Urothelium cell line (cell line): ENCODE results near the gene THY1.

ENCODE experiments used
- DNase-seq: peaks from one replicate; pipeline ENCODE4 v3.0.0; 2011; ENCODE audit warnings: low spot score, mixed read lengths
- FAIRE-seq: peaks from 2 replicates; lab custom pipeline; 2011; peaks lifted over from hg19 to GRCh38; lab: Jason Lieb, UNC

Gene THY1

DNA sequence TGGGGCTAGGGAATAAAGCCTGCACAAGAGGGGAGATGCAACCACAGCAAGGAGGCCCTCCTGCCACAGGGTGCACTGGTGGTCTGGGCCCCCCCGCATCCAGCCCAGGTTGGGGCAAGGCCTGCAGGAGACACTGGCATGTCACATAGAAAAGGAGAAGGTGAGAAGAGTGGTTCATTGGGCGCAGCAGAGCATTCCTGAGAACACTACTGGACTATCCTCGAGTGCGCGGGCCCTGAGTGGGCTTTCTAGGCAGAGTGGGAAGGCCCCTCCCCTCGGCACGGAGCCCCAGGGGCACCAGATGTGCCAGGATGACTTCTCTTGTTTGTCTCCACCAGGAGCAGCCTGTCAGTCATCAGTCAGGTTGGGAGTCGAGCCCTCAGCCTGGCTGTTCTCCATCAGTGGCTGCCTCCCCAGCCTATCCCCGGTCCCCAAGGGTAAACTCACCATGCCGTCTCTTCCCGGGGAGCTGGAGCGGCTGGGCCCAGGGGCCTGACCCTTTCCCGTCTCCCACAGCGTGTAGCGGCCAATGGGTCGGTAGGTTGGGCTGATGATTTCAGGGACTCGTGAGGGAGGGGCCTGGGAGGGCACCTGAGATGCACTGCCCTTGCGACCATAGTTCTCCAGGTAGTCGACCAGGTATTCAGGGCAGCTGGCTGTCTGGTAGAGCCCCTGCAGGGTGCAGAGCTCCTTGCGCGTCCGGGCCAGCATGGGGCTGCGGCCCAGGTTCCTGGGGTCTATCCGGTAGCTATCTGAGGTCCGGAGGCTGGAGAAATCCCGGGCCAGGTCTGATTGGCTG lies 50.5 kb downstream of the THY1 start:
- DNase-seq, result no peak

GRCh38 chr11:119371778-119372182 lies 51.2 kb downstream of the THY1 start:
- DNase-seq (no peak), FAIRE-seq (no peak)

More for the DNA sequence above, 50.5 kb downstream of the THY1 start:
- no peak for FAIRE-seq

DNA sequence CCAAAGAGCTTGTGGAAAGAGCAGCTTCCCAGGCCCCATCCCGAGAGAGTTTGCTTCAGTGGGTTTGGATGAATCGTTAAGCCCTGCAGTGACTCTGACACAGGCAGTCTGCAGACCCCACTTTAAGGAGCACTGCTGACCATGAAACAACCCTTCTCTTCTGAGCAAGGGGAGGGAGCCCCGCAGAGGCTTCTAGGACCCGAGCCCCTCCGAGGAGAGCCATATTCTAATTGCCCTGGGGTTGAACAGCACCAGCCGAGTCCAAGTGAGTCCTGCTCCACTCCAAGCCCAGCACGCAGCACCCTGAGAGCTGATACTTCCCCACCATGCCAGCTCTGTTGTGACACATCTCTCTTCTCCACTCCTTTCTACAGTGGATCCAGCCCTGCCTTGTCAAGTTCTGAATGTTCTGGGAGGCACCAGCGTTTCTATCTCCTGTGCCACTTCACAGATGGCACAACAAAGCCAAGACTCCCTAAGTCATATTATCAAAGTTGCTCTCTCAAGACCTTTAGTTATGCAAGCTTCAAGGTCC lies 51.8 kb downstream of the THY1 start:
- FAIRE-seq (no peak), DNase-seq (no peak)

GRCh38 chr11:119370486-119371046 lies 52.4 kb downstream of the THY1 start:
- FAIRE-seq (no peak), DNase-seq (no peak)

- no peak for DNase-seq
- no peak for FAIRE-seq
Observed at GRCh38 chr11:119369132-119369925, 53.6 kb downstream of the THY1 start.

DNA sequence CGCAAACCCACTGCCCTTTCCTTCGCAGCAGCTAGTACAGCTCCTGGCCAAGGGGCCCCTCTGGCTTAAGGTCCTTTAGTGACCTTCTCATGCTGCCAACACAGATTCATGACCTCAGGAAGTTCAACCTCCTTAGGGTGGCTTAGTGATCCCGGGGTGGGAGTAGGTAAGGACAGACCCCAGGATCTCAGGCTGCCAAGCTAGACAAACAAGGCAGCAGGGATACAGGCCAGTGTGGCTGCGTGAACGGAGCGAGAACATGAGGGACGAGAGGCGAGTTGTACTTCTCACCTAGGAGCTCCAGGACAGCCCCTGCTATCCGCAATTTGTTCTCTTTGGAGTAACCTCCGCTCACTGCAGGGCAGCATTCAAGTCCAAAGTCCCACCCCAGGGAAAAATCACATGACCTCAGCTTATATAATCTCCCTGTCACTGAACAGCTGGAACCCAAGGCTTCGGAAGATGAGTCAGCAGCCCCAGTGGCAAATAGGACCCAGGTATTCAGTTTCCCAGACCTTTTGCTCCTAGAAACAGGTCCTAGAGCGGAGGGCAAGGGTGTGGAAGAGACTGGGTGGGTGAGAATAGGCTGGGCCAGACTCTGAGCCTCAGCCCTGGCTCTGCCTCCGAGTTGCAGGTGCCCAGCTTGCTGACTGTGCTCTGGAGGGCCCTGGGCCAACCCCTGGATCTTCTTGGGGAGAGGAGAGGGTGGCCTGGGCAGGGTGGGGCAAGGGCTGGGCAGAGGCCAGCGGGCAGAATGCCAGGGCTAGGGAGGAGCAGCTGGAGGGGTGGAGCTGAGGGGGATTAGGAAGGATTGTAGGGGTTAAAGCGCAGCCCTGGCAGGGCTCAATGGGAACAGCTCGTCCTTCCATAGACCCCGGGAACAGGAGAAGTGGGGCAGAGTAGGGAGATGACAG lies 54.6 kb downstream of the THY1 start:
- DNase-seq, result peak; percentile 62
- no peak for FAIRE-seq

DNA sequence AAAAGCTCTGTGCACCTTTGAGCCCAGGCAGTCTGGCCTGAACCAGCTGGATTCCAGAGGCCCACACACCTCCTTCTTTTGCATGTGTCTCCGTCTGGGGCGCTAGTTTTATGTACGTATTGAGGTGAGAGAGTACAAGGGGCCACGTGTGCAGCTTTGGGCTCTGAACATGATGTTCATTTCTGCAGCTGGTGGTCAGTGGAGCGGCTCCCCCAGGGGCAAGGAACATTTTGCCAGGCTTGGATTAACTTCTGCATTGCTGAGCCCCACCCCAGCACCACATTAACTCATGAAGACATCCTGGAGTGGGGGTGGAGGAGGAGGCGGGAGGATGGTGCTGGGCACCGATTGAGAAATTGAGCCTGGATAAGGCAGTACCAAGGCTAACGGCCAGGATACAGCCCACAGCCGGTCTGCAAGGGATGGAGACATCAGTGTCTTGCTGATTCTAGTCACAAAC lies 55.3 kb downstream of the THY1 start:
- DNase-seq (no peak), FAIRE-seq (no peak)
